Type B pancreatic cell (in vitro differentiated cells): ENCODE results near the gene SMCR8. TPM values are rescaled to one million over a fixed set of nuclear protein-coding genes. Genes with fewer than 3 reads are reported as not detected.
"Not testable (repeated sequence)": the region's sequence is repeated elsewhere in the genome, so short reads cannot be mapped to it uniquely, and the experiment has no call there.

ENCODE experiments used
- DNase-seq: peaks from one replicate; pipeline ENCODE4 v3.0.0; 2021; ENCODE audit warnings: mixed read lengths; ENCODE audit not compliant: unreplicated experiment; ENCODE audit errors: extremely low spot score
- H3K27ac Mint-ChIP-seq: 2 replicates; pipeline ENCODE4 v1.8.0; 2021; ENCODE audit warnings: mild to moderate bottlenecking, mixed read lengths
- H3K27me3 Mint-ChIP-seq: 2 replicates; pipeline ENCODE4 v1.8.0; 2021; ENCODE audit warnings: mixed read lengths
- H3K36me3 Mint-ChIP-seq: 2 replicates; pipeline ENCODE4 v1.8.0; 2021; ENCODE audit warnings: mixed read lengths
- H3K4me1 Mint-ChIP-seq: one replicate; pipeline ENCODE4 v1.8.0; 2021; ENCODE audit warnings: mixed read lengths; ENCODE audit not compliant: unreplicated experiment
- H3K4me3 Mint-ChIP-seq: 2 replicates; pipeline ENCODE4 v1.8.0; 2021; ENCODE audit warnings: mild to moderate bottlenecking, mixed read lengths
- H3K9me3 Mint-ChIP-seq: 2 replicates; pipeline ENCODE4 v1.8.0; 2021; ENCODE audit warnings: mixed read lengths
- total RNA-seq: library from RNA; stranded (reverse); gene quantifications from 2 replicates; pipeline ENCODE4 v1.2.1, GENCODE V29; 2021; ENCODE audit warnings: low replicate concordance
- TF ChIP-seq, protein P1 (sequence below): fragments of 200-600 bp; sonication (generic); conservative IDR thresholded peaks from 2 replicates; pipeline ENCODE4 v1.5.0; 2021; ENCODE audit warnings: antibody characterized with exemption, mild to moderate bottlenecking

The SMCR8 gene
- total RNA-seq, 1 donor from 2014 or later: 20.2 TPM

DNA sequence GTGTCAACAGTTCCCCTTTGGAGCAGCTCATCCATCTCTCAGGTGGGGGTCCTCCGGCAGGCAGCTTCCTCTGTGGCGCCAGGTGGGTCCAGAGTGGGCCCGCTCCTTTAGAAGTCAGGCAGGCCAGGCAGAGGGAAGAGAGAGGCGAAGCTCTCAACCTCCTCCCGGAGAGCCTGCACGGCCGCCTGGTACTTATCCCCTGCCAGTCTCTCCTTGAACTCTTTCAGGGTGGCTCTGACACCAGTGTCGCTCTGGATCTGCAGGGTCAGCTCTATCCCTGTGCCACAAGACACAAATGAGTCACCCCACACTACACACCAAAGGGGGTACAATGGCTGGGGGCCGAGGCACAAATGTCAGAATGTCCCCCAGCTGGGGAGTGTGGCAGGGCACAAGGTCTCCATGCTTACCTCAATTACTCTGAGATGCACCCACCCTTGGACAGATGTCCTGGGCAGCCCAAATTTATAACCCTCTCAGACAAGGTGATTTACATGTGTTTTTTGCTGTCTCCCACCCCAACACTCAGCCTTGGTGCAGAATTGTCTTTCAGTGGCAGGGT, 13.6 kb downstream of the SMCR8 start:
- Mint-ChIP-seq H3K4me3 (no peak overlapping the region), H3K36me3 (peaks cover 10% of the 10 kb centered on the region), H3K27ac (no peak overlapping the region), H3K27me3 (no peaks in the 10 kb centered on the region), H3K9me3 (no peaks in the 10 kb centered on the region), H3K4me1 (no peaks in the 10 kb centered on the region)
- no peak for DNase-seq
- TF ChIP-seq, protein P1, sequence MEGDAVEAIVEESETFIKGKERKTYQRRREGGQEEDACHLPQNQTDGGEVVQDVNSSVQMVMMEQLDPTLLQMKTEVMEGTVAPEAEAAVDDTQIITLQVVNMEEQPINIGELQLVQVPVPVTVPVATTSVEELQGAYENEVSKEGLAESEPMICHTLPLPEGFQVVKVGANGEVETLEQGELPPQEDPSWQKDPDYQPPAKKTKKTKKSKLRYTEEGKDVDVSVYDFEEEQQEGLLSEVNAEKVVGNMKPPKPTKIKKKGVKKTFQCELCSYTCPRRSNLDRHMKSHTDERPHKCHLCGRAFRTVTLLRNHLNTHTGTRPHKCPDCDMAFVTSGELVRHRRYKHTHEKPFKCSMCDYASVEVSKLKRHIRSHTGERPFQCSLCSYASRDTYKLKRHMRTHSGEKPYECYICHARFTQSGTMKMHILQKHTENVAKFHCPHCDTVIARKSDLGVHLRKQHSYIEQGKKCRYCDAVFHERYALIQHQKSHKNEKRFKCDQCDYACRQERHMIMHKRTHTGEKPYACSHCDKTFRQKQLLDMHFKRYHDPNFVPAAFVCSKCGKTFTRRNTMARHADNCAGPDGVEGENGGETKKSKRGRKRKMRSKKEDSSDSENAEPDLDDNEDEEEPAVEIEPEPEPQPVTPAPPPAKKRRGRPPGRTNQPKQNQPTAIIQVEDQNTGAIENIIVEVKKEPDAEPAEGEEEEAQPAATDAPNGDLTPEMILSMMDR: no peak

DNA sequence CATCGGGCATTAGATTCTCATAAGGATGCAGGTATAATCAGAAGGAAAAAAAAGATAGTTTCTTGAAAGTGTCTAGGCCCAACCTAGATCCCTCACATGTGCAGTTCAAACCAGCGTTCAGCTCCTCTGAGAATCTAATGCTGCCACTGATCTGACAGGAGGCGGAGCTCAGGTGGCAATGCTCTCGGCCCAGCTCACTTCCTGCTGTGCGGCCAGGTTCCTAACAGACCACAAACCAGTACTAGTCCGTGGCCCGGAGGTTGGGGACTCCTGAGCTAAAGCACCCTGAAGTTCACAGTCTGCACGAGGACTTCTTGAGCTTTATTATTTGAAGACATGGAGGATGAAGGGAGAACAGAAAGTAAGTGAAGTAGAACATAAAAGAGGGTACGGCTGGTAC, 16.8 kb downstream of the SMCR8 start:
- peaks cover 7% of the 10 kb centered on the region for H3K36me3 Mint-ChIP-seq
- DNase-seq: no peak
- no peaks in the 10 kb centered on the region for H3K4me1 Mint-ChIP-seq
- H3K27ac Mint-ChIP-seq: no peak overlapping the region
- no peak overlapping the region for H3K4me3 Mint-ChIP-seq
- no peaks in the 10 kb centered on the region for H3K9me3 Mint-ChIP-seq
- no peaks in the 10 kb centered on the region for H3K27me3 Mint-ChIP-seq
- TF ChIP-seq, protein P1: no peak

DNA sequence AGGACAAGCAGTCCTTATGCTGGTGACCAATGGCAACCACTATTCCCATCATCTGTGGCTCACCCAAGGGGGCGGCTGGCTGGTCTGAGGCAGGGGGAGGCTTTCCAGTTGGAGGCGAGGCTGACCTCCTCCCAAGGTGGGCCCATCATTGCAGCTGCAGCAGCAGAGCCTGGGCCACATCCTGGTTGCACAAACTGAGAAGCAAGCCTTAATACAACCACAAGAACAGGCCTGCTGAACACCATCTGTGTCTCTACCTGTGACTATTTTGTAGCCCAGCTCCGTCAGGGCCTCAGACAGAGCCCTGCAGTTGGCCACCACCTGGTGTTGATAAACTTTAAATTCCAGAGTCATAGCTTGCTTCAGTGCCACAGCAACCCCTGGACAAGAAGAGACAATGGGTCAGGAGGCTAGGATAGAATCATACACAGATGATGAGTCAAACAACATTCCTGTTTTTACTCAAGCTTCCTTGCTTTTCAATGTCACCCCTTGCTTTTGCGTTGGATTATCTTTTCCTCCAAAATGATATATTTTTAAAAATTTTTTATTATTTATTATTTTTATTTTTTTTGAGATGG, 17.9 kb downstream of the SMCR8 start:
- H3K36me3 Mint-ChIP-seq: peaks cover 10% of the 10 kb centered on the region
- no peak overlapping the region for H3K27ac Mint-ChIP-seq
- no peak for DNase-seq
- TF ChIP-seq, protein P1: no peak
- no peaks in the 10 kb centered on the region for H3K27me3 Mint-ChIP-seq
- H3K4me1 Mint-ChIP-seq: no peaks in the 10 kb centered on the region
- no peaks in the 10 kb centered on the region for H3K9me3 Mint-ChIP-seq
- no peak overlapping the region for H3K4me3 Mint-ChIP-seq

DNA sequence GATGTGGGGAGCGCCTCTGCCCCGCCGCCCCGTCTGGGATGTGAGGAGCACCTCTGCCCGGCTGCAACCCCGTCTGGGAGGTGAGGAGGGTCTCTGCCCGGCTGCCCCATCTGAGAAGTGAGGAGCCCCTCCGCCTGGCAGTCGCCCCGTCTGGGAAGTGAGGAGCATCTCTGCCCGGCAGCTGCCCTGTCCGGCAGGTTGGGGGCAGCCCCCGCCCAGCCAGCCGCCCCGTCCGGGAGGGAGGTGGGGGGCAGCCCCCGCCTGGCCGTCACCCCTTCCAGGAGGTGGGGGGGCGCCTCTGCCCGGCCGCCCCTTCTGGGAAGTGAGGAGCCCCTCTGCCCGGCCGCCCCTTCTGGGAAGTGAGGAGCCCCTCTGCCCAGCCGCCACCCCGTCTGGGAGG, 23.1 kb downstream of the SMCR8 start:
- H3K27me3 Mint-ChIP-seq, H3K4me3 Mint-ChIP-seq, DNase-seq, H3K27ac Mint-ChIP-seq, H3K4me1 Mint-ChIP-seq, H3K9me3 Mint-ChIP-seq: not testable (repeated sequence)
- peaks cover 25% of the 10 kb centered on the region for H3K36me3 Mint-ChIP-seq

DNA sequence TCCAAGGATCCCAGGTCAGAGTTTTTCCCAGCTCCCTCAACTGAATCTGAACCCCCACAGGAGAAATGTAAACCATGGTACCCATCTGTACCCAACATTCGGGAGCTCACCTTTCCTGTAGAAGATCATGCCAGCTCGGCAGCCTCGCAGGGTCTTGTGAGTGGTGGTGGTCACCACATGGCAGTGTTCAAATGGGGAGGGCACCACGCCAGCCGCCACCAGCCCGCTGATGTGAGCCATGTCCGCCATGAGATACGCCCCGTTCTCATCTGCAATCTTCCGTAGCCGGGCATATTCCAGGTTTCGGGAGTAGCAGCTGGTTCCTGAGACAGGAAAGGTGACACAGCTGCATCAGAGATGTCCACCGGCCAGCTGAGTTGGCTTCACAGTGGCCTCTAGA, 24.8 kb downstream of the SMCR8 start:
- Mint-ChIP-seq H3K36me3 (peaks cover 25% of the 10 kb centered on the region), H3K4me1 (no peaks in the 10 kb centered on the region), H3K27ac (no peak overlapping the region), H3K4me3 (no peak overlapping the region), H3K27me3 (no peaks in the 10 kb centered on the region), H3K9me3 (no peaks in the 10 kb centered on the region)
- TF ChIP-seq, protein P1: no peak
- no peak for DNase-seq

DNA sequence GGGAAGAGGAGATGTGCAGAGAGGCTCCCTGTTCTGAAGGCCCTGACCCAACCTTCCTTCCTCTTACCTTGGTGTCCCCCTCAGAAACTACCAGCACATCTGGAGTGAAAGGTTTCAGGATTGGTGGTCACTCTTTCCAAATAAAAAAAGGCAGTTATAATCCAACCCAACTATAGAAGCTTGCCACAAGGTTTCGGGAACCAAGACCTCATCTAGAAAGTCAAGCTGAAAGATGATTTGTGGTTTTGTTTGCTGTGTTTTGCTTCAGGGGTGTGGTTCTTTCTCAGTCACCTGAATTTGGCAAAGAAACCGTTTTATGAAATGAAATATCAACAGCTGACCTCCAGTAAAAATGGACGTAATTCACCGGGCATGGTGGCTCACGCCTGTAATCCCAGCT, 28.9 kb downstream of the SMCR8 start:
- TF ChIP-seq, protein P1: no peak
- DNase-seq: no peak
- no peaks in the 10 kb centered on the region for H3K27me3 Mint-ChIP-seq
- H3K4me1 Mint-ChIP-seq: no peaks in the 10 kb centered on the region
- peaks cover 19% of the 10 kb centered on the region for H3K36me3 Mint-ChIP-seq
- H3K4me3 Mint-ChIP-seq: no peak overlapping the region
- H3K27ac Mint-ChIP-seq: no peak overlapping the region
- no peaks in the 10 kb centered on the region for H3K9me3 Mint-ChIP-seq
